Activated B cell treated with CpG ODN at 0.5 μM for 24 hours (primary cell): Measurements from ENCODE around the gene MX1. TPM values are rescaled to one million over a fixed set of nuclear protein-coding genes. Genes with fewer than 3 reads are reported as not detected.

Source experiments
- ATAC-seq: fragments of 200-7000 bp; cut with Tn5 transposase; one replicate; pipeline ENCODE4 v1.10.0; 2021; ENCODE audit warnings: low read depth, mild to moderate bottlenecking, moderate library complexity
- CTCF ChIA-PET: fragments of 350-600 bp; sonication (Branson Sonifier 250); formaldehyde crosslinking; loops from one replicate; lab custom pipeline; 2021; ENCODE audit warnings: antibody characterized with exemption; lab: Charles Lee
- POLR2A ChIA-PET: fragments of 350-600 bp; sonication (Branson Sonifier 250); formaldehyde crosslinking; loops from one replicate; lab custom pipeline; 2021; ENCODE audit warnings: antibody characterized with exemption; lab: Charles Lee
- DNase-seq: peaks from one replicate; pipeline ENCODE4 v3.0.0; 2022
- H3K27ac Mint-ChIP-seq: one replicate; pipeline ENCODE4 v1.8.0; 2020; ENCODE audit warnings: mixed read lengths
- H3K27me3 Mint-ChIP-seq: one replicate; pipeline ENCODE4 v1.8.0; 2021; ENCODE audit warnings: mixed read lengths
- H3K36me3 Mint-ChIP-seq: one replicate; pipeline ENCODE4 v1.8.0; 2021; ENCODE audit warnings: low read depth, mixed read lengths
- H3K4me1 Mint-ChIP-seq: one replicate; pipeline ENCODE4 v1.8.0; 2021; ENCODE audit warnings: mixed read lengths
- H3K4me3 Mint-ChIP-seq: one replicate; pipeline ENCODE4 v1.8.0; 2020; ENCODE audit warnings: mild to moderate bottlenecking, mixed read lengths
- H3K9me3 Mint-ChIP-seq: one replicate; pipeline ENCODE4 v1.8.0; 2020; ENCODE audit warnings: mixed read lengths
- intact Hi-C: fragments of 100-400 bp; cut with micrococcal nuclease; formaldehyde crosslinking; loops from one replicate; pipeline ENCODE4 v1.15.1; 2024
- total RNA-seq: library from RNA; stranded (reverse); gene quantifications from 2 replicates; pipeline ENCODE4 v1.2.3, GENCODE V29; 2022
- TF ChIP-seq, protein P1 (sequence below): fragments of 200-600 bp; IDR thresholded peaks from one replicate; pipeline ENCODE4 v1.8.0; 2022; ENCODE audit warnings: antibody characterized with exemption, mild to moderate bottlenecking

The MX1 gene
- total RNA-seq, 1 donor from 2014 or later: 64.2 TPM

DNA sequence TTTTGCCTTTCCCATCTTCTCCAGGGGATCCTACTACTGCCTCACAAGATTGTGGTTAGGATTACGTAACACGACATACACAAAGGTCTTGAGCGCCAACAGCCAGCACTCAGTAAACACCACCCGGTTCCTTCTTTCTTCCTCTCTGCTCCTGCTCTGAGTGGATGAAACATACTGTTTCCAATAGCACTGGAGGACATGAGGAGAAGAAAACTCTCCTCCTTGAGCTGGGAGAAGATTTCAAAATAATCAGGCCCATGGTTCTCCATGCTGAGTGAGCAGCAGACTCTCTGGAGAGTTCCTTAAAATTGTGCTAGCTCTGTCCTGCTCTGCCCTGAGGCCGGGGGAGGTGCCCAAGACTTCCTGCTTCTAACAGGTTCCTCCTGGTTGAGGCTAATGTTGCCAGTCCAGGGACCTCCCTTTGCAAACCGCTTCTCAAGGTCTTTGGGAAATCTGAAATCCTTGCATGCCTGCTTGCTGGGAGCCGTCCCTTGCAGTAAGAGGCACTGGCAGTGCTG lies 29.4 kb upstream of the MX1 start:
- Mint-ChIP-seq H3K27me3 (no peaks in the 10 kb centered on the region), H3K27ac (no peak overlapping the region), H3K4me1 (peaks cover 17% of the 10 kb centered on the region), H3K36me3 (peaks cover 80% of the 10 kb centered on the region), H3K4me3 (no peak overlapping the region), H3K9me3 (no peaks in the 10 kb centered on the region)
- POLR2A ChIA-PET: interaction anchor here (1.6 kb wide), 1 partner anchor 29 kb away, joined by 4 read pairs; the partner anchor contains the start of gene MX1
- ATAC-seq (no peak), DNase-seq (no peak)
- intact Hi-C loops: no loop called here
- TF ChIP-seq, protein P1, sequence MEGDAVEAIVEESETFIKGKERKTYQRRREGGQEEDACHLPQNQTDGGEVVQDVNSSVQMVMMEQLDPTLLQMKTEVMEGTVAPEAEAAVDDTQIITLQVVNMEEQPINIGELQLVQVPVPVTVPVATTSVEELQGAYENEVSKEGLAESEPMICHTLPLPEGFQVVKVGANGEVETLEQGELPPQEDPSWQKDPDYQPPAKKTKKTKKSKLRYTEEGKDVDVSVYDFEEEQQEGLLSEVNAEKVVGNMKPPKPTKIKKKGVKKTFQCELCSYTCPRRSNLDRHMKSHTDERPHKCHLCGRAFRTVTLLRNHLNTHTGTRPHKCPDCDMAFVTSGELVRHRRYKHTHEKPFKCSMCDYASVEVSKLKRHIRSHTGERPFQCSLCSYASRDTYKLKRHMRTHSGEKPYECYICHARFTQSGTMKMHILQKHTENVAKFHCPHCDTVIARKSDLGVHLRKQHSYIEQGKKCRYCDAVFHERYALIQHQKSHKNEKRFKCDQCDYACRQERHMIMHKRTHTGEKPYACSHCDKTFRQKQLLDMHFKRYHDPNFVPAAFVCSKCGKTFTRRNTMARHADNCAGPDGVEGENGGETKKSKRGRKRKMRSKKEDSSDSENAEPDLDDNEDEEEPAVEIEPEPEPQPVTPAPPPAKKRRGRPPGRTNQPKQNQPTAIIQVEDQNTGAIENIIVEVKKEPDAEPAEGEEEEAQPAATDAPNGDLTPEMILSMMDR: no peak
- CTCF ChIA-PET: no interaction called here

DNA sequence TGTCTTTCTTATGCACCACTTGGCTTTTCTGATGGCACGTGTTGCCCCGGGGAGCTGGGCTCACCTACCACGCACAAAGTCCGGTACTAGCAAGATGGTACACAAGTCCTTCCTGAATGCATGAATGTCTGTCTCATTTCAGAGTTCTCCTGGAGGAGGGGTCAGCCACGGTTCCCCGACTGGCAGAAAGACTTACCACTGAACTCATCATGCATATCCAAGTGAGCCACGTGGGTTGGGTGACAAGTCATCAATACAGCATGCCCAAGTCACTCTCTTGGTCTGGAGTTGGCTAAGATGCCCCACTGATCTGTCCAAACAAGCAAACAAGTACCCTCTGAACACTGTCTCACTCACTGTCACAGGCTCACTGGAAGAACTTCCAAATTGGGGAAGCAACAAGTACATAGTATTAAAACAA lies 28.6 kb upstream of the MX1 start:
- peaks cover 84% of the 10 kb centered on the region for H3K36me3 Mint-ChIP-seq
- H3K27ac Mint-ChIP-seq: no peak overlapping the region
- no peaks in the 10 kb centered on the region for H3K9me3 Mint-ChIP-seq
- ATAC-seq (no peak), DNase-seq (no peak)
- peaks cover 17% of the 10 kb centered on the region for H3K4me1 Mint-ChIP-seq
- POLR2A ChIA-PET: interaction anchor here (1.6 kb wide), 1 partner anchor 28 kb away, joined by 4 read pairs; the partner anchor contains the start of gene MX1
- no peaks in the 10 kb centered on the region for H3K27me3 Mint-ChIP-seq
- no peak overlapping the region for H3K4me3 Mint-ChIP-seq
- CTCF ChIA-PET: no interaction called here
- TF ChIP-seq, protein P1: no peak
- intact Hi-C loops: no loop called here

DNA sequence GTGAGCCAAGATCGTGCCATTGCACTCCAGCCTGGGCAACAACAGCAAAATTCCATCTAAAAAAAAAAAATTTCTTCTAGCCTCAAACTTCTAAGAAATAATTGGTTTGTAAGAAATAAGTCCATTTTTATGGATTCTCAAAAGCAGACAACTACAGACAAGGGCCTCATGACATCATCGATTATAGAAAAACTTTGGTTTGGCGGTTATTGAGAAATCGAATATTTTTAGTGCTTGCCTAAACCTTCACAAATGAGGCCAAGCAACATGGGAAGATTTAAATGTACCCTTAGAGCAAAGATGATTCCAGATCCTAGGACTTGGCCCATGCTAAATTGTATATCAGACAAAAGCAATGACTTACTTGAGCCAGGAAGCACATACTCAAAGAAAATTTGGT lies 27.8 kb upstream of the MX1 start:
- POLR2A ChIA-PET: no interaction called here
- H3K27me3 Mint-ChIP-seq: no peaks in the 10 kb centered on the region
- intact Hi-C loops: no loop called here
- no peak for DNase-seq
- no peak overlapping the region for H3K4me3 Mint-ChIP-seq
- peaks cover 90% of the 10 kb centered on the region for H3K36me3 Mint-ChIP-seq
- no peak overlapping the region for H3K27ac Mint-ChIP-seq
- CTCF ChIA-PET: no interaction called here
- peaks cover 17% of the 10 kb centered on the region for H3K4me1 Mint-ChIP-seq
- TF ChIP-seq, protein P1: no peak
- H3K9me3 Mint-ChIP-seq: no peaks in the 10 kb centered on the region
- ATAC-seq: no peak

DNA sequence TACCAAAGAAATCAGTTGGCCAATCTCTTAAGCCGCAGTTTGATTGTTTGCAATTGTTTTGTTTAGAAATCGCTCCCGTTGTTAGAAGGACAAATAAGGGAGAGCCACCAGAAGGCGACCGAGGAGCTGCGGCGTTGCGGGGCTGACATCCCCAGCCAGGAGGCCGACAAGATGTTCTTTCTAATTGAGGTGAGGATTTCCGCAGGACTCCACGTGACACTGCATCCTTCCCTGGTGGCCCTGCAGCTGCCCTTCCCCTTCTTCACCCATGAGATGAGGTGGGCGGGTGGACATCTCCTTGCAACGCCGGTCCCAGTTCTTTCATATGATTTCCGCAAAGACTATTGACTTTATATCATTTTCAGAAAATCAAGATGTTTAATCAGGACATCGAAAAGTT lies 27.2 kb upstream of the MX1 start:
- H3K4me3 Mint-ChIP-seq: no peak overlapping the region
- peaks cover 17% of the 10 kb centered on the region for H3K4me1 Mint-ChIP-seq
- POLR2A ChIA-PET: no interaction called here
- no peaks in the 10 kb centered on the region for H3K27me3 Mint-ChIP-seq
- H3K27ac Mint-ChIP-seq: no peak overlapping the region
- TF ChIP-seq, protein P1: no peak
- no peak for ATAC-seq
- no peak for DNase-seq
- intact Hi-C loops: no loop called here
- peaks cover 89% of the 10 kb centered on the region for H3K36me3 Mint-ChIP-seq
- no peaks in the 10 kb centered on the region for H3K9me3 Mint-ChIP-seq
- CTCF ChIA-PET: no interaction called here

DNA sequence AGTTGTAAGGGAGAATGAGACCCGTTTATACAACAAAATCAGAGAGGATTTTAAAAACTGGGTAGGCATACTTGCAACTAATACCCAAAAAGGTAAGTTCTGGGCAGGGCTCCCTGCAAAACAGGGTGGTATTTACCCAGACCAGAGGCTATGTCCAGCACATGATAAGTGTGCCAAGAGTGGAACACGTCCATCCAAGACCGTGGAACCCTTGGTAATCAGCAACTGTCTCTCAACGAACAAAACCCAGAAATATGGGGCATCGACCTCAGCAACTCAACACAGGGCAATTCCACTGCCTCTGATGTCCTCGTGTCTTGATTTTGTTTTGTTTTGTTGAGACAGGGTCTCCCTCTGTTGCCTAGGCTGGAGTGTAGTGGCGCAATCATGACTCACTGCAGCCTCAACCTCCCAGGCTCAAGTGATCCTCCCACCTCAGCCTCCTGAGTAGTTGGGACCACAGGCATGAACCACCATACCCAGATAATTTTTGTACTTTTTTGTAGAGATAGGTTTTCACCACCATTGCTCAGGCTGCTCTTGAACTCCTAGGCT lies 26.7 kb upstream of the MX1 start:
- ChIA-PET POLR2A (no interaction called here), CTCF (no interaction called here)
- intact Hi-C loops: no loop called here
- Mint-ChIP-seq H3K27ac (no peak overlapping the region), H3K36me3 (peaks cover 88% of the 10 kb centered on the region), H3K4me3 (no peak overlapping the region), H3K4me1 (peaks cover 17% of the 10 kb centered on the region), H3K27me3 (no peaks in the 10 kb centered on the region), H3K9me3 (no peaks in the 10 kb centered on the region)
- DNase-seq: no peak
- TF ChIP-seq, protein P1: no peak
- ATAC-seq: no peak
